ENCODE results near the gene SEMA6C.
"Not testable (repeated sequence)": the region's sequence is repeated elsewhere in the genome, so short reads cannot be mapped to it uniquely, and the experiment has no call there.

Gene SEMA6C, protein sequence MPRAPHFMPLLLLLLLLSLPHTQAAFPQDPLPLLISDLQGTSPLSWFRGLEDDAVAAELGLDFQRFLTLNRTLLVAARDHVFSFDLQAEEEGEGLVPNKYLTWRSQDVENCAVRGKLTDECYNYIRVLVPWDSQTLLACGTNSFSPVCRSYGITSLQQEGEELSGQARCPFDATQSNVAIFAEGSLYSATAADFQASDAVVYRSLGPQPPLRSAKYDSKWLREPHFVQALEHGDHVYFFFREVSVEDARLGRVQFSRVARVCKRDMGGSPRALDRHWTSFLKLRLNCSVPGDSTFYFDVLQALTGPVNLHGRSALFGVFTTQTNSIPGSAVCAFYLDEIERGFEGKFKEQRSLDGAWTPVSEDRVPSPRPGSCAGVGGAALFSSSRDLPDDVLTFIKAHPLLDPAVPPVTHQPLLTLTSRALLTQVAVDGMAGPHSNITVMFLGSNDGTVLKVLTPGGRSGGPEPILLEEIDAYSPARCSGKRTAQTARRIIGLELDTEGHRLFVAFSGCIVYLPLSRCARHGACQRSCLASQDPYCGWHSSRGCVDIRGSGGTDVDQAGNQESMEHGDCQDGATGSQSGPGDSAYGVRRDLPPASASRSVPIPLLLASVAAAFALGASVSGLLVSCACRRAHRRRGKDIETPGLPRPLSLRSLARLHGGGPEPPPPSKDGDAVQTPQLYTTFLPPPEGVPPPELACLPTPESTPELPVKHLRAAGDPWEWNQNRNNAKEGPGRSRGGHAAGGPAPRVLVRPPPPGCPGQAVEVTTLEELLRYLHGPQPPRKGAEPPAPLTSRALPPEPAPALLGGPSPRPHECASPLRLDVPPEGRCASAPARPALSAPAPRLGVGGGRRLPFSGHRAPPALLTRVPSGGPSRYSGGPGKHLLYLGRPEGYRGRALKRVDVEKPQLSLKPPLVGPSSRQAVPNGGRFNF

DNA sequence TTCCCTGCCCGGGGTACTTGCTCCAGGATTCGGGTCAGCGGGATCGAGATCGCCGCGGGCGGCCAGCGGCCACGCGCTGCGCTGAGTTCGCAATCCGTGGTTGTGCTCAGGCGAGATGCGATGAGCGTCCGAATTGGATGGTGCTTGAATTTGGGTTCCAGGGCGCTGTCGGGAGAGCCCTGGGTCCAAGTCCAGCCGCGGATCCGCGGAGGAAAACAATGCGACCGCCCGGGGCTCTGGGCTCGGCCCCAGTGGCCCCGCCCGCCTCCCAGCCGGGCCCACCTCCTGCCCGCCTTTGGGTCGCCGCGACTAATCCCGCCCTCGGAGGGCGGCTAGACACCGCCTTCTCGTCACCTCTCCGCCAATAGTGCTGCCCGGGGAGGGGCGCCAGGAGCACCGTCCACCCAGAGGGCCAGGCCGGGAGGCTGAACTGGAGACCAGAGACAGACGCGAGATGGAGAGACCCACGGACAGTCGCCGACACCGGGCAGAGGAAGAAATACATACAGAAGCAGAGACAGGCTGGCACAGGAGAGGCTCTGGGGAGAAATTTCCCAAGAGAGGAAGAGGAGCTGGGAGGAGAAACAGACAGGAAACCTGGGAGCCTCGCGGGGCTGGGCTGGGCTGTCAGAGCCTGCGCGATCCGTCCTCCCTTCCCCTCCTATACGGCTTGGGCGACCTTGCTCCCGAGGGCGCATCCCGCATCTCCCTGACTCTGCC lies at the start of gene SEMA6C:
Gene SEMA6C (minus strand): TSS at position 220 of the 720 bp plus-strand sequence. CDS start 4,010 bp downstream, outside the sequence.
- DNase-seq (ENCODE audit: low read depth in 2 of 2), result peak; percentile 76 to 86

DNA sequence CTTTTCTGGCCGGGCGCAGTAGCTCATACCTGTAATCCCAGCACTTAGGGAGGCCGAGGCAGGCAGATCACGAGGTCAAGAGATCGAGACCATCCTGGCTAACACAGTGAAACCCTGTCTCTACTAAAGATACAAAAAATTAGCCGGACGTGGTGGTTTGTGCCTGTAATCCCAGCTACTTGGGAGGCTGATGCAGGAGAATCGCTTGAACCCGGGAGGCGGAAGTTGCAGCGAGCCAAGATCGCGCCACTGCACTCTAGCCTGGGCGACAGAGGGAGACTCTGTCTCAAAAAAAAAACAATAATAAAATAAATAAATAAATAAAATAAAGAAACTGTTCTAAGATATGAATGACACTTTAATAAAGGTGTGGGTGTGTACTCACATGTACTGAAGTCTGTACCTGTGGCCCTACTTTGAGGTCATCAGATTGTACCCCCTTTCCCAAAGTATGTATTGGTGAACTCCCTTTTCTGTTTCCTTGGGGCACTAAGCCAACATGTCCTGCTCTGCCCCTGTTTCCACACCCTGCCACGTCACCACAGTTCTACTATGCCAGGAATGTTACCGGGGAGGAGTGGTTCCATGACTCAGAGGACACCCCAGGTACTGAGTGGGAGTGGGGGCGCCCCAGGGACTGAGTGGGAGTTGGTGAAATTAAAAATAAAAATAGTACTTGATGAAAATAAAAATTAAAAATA lies 48.6 kb upstream of the SEMA6C start:
- DNase-seq (ENCODE audit: low read depth in 2 of 2), result not testable (repeated sequence)

DNA sequence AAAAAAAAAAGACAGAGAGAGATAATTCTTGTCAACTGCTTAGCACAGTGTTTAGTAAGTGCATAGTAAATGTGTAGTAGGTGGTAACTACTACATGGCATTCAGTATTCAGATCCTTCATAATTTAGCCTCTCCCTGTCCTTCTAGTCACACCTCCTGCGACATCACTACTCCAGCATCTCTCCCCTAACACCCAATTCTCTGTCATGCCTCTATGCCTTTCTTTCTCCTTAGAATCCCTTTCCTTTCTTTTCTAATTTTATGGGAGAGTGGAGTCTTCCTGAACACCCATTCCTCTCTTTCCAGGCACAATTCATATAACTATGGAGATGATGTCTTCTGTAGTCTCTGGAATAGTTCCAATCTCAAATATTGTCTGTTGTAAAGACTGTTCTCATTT lies 47.4 kb upstream of the SEMA6C start:
- DNase-seq (ENCODE audit: low read depth in 2 of 2), result no peak

DNA sequence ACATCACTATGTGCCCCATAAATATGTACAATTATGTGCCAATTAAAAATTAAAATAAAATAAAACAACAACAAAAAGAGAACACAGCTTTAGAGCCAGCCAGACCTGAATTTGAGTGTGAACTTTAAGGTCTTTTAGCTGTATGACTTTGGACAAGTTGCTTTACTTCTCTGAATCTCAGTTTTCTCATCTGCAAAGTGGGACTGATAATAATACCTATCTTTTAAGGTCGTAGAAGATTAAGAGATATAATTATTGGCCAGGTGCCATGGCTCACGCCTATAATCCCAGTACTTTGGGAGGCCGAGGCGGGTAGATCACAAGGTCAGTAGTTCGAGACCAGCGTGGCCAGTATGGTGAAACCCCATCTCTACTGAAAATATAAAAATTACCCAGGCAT lies 46.9 kb upstream of the SEMA6C start:
- DNase-seq (ENCODE audit: low read depth in 2 of 2), result no peak

DNA sequence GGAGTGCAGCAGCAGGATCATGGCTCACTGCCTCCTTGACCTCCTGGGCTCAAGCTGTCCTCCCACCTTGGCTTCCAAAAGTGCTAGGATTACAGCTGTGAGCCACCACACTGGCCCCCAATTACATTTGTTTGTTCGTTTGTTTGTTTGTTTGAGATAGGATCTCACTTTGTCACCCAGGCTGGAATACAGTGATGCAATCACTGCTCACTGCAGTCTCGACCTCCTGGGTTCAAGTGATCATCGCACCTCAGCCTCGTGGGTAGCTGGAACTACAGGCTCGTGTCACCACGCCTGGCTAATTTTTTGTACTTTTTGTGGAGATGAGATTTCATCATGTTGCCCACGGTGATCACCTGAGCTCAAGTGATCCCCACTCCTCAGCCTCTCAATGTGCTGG lies 45.6 kb upstream of the SEMA6C start:
- no peak for DNase-seq (ENCODE audit: low read depth in 2 of 2)

DNA sequence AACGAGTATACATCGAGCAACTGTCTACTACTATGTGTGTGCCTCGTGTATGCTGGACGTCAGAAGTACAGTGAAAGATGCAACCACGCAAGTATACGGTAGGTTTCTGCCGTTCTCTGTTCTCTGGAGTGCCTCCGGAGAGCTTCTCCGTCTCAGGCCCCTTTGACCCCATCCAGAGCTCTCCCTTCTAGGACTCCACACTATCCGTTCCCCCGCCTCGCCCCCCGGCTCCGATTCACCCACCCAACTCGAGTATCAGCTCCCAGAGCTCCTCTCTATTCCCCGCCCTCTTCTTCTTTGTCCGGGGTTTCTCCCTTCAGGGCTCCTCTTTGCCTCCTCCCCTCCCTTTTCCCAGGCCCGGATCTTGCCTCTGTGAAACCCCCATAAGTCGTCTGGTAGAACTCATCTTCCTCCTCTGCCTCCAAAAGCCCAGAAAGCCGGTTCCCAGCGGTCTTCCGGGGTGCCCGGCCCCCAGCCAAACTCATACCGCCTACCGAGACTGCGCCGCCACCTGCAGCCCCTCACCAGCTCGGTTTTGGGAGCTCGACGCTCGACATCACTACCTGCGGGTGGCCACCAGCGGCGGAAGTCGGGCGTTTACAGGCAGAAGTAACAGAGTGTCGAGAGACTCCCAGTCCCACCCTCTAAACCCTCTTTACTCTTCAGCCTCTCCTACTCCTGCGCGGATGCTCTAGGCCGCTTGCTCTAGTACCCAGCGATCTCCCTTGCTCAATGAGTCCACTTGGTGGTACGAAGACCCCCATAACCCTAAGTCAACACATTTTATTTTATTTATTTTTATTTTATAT lies 43.4 kb upstream of the SEMA6C start, which contains the start of gene VPS72:
Gene VPS72 (minus strand): TSS at position 561 of the 809 bp plus-strand sequence. CDS start 76 bp downstream, at position 485.
- peak; percentile 77 to 79 for DNase-seq (ENCODE audit: low read depth in 2 of 2)

DNA sequence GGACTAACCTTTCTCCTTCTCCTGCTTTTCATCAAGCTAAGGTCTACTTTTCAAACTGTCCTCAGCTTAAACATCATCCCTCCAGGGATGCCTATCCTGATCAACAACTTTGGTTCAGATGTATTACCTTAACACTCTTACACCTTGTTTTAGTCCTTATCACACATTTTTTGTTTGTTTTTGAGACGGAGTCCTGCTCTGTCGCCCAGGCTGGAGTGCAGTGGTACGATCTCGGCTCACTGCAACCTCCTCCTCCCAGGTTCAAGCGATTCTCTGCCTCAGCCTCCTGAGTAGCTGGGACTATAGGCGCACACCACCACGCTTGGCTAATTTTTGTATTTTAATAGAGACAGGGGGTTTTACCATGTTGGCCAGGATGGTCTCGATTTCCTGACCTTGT lies 42.2 kb upstream of the SEMA6C start:
- not testable (repeated sequence) for DNase-seq (ENCODE audit: low read depth in 2 of 2)

DNA sequence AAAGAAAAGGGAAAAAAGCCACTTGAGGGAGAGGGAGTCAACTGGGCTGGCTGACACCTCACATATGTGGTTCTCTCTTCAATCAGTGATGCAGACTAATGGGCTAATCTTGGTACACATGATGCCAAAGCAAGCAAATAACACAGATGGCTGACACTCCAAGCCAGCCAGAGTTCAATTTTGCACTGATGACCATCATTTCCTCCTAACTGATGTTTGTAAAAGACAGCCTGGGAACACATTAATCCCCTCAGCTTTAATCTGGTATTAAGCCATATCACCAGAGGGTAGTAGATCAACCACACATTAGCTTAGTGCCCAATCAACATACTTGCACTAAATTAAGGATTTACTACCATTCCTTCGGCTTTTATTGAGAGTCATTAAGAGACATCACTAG lies 40.8 kb upstream of the SEMA6C start:
- DNase-seq (ENCODE audit: low read depth in 2 of 2), result no peak

DNA sequence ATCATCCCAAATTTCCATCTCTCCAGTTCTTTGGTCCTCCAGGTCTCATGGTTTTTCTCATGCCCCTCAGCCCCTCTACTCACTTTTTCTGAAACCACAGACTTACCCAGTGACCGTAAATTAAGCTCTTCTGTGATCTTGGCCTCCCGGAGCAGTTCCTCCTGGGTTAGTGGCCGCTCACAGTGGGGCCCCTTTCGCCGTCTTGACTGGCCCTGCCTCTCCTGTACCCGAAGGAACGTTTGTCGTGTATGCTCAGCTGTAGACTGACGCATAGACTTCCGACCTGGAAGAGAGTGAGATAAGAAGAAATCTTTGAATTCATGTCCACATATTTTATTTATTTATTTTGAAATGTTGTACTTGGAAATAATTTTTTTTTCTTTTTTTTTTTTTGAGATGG lies 37.8 kb upstream of the SEMA6C start:
- DNase-seq (ENCODE audit: low read depth in 2 of 2), result no peak

DNA sequence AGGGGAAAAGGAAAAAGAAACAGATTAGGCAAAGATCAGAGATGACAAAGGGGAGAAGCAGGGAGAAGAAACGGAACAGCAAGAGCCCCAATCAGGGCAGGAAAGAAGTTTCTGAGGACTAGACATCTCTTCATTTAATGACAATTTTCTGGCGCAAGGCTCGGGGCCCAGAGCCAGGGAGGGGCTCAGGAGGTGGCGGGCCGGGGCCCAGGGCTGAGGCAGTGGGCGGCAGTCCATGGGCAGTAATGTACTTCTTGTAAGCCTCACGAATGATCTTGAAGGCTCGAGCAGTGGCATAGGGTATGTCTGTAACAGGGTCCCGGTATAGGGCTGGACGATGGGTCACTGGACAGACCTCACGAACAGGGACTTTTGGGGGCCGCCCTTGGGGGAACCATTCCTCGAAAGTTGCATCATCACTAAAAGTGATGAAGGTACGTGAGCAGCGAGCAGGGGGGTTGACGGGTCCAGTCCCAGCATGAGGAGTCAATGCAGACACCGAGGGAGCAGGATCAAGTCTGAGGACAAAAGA lies 30.1 kb upstream of the SEMA6C start:
- DNase-seq (ENCODE audit: low read depth in 2 of 2), result no peak

DNA sequence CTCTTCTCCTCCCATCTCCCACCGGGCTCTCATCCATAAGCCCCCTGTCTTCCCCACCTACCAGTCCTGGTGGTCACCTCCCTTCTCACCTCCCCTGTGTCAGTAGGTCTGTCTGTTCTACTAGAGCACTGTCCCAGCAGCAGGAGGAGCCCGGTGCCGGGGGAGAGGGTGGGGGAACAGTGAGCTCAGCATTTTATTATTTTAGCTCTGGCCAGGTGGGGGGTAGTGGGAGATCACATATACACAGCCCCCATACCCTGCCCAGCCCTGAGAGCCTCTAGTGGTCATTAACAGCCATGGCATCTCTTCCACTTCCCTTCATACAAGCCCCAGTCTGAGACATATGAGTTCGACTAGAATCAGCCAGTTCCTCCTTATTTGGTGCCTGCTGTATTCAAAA lies 29.4 kb upstream of the SEMA6C start, which contains the start of gene TMOD4:
Gene TMOD4 (minus strand): TSS at position 119 of the 400 bp plus-strand sequence. CDS start 1,106 bp downstream, outside the sequence.
- DNase-seq (ENCODE audit: low read depth in 2 of 2), result no peak

DNA sequence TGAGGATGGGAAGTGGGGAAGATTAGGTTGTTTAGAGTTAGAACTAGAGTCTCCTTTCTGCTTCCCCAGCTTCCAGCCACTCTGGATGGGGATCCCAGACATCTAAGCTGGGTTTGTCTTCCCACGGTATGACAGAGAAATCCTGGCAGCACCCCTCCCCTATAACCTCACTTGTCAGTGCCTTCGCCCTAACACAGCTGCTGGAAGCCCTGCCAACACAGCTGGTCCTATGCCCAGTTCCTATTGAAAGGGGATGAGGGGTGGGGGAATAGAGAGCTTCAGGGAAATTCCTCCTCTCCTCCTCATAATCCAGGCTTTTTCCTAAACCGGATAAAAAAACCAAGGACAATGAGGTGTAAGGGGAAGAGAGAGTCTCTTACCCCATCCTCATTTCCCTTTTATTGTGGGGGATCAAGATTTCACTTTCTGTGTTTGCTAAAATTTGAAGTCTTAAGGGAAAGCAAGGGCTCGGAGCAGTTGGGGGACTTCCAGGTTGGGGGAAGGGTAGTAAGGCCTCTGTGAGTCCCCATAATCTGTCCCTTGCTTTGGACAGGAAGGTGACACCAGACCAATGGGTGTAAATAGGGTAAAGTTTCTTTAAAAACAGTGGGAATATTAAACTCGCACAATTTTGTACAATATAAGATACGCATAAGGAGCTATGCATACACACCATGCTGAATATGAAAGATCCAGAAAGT lies 28.8 kb upstream of the SEMA6C start:
- DNase-seq (ENCODE audit: low read depth in 2 of 2), result no peak

DNA sequence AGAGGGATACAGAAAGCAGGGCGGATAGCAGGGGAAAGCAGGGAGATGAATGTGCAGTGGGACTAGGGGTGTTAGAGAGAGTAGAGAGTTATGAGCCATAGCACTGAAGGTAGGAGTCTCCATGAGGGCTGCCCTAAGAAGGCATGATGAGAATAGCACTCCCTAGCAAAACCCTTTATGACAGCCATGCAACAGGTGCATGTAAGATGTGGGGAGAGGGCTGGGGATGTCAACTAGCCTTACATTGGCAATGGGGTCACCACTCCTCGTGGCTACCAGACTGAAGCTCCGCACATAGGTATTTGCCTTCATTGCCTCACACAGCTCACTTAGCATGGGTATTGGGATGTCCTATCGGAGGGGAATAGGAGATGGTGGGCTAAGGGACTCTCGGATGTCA lies 24.8 kb upstream of the SEMA6C start:
- no peak for DNase-seq (ENCODE audit: low read depth in 2 of 2)

DNA sequence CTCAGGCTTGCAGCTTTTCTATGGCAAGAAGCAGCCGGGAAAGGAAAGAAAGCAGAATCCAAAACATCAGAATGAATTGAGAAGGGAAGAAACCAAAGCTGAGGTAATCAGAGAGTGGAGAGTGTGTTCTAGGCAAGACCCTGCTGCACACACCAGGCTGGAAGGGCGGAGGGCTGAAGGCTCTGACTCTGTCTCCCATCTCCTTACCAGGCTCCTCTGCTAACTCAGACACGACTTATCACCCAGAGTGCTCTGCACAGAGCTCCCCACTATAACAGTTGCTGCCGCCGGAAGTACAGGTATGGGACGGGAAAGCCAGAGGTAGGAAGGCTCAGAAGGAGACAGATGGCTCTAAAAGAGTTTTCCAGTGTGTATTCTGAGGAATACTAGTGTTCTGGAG lies 20.7 kb upstream of the SEMA6C start:
- DNase-seq (ENCODE audit: low read depth in 2 of 2), result no peak

DNA sequence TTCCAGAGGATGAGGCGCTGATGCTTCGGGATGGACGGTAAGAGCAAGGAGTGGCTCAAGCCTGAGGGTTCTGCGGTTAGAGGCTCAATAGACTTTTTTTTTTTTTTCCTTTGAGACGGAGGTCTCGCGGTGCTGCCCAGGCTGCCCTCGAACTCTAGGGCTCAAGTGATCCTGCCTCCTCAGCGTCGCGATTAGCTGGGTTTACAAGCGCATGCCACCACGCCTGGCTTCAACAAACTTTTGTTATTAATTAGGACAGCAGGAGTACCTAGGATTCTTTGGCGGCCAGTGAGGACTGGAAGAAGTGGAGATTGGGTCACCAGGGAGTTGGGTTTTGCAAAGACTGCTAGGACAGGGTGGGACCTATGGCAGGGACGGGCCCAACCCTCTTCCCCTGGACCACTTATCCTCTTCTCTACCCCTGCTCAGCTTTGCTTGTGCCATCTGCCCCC lies 20.1 kb upstream of the SEMA6C start:
- DNase-seq (ENCODE audit: low read depth in 2 of 2), result no peak

DNA sequence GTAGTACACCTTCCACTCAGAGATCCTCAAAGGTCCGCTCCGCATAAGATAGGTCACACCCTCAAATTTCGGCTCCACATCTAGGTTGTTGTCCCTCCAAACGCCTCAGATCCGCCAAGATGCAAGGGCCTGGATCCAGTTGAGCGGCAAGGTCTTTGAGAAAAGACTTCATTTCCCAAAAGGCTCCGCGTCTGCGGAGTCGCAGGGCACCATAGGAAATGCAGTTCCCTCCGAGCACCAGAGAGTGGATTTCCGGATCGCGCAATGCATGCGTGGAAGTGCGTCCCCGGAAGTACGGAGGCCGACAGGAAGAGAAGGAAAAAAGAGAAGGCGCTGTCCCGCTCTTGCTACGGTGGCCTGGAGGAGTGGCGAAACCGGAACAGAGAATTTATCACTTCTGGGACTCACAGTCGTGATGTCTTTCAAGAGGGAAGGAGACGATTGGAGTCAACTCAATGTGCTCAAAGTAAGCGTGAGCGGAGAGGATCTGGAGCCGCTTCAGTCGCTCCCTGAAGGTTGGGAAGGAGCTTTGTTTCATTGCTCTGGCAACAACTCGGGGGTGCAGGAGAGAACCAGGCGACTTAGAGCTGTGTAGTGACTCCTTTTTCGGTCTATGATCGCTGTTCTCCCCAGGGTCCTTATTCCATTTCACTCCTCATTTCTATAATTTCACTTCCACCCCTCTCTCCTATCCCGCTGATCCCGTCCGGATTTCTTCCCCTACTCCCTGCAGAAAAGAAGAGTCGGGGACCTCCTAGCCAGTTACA lies 19.5 kb upstream of the SEMA6C start, which contains the start of the genes LYSMD1 and SCNM1:
Gene LYSMD1 (minus strand): TSS at position 165 of the 767 bp plus-strand sequence. CDS start 644 bp downstream, outside the sequence.
Gene SCNM1 (plus strand): TSS at position 407 of the 767 bp plus-strand sequence. CDS start 9 bp downstream, at position 416.
- DNase-seq (ENCODE audit: low read depth in 2 of 2), result peak; percentile 90 to 92

DNA sequence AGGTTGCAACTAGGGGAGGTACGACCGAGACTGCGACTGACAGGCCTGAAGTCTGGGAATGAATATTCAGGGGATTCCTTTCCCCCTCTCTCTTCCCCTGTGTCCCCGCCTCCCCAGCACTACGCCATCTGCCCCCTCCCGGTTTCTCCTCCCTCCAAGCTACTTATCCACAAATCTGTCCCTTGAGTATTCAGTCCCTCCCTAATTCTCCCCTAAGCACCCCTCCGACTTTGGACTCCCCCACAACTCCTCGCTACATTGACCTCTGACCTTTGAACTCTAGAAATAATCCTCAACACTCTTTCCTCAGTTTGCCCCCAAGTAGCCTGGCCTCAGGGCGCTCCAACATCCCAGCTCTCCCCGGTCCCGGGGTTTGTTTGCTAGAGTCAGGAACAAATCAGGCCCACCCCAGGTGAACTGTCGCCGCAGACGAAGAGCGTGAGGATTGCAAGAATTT lies 18.9 kb upstream of the SEMA6C start:
- DNase-seq (ENCODE audit: low read depth in 2 of 2), result no peak

DNA sequence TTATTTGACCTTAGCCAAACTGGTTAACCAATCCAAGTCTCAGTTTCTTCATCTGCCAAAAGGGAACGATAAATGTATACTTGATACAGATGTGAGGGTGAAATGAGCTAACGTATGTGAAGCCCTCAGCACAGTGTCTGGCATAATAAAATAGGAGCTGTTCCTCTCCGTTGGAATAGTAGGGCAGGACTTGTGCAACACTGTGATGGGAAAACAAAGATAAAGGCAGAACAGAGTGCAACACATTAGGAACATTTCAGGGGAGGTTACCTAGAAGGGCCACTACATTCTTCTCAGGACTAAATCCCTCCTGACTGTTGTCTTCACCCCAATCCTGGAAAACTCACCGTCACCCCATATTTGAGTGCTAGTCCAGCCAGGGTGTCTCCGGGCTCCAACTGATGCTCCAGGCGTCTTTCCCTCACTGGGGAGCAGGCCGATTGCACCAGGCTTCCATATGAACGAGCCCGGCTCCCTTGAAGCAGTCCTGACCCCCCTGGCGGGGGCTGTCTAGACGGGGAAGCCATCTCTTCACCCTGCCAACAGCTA lies 18.4 kb upstream of the SEMA6C start:
- DNase-seq (ENCODE audit: low read depth in 2 of 2), result no peak

Measured in activated CD4-positive, alpha-beta T cell treated with anti-CD3 and anti-CD28 coated beads for 24 hours (primary cell).